Lower leg skin (tissue), 4 donors: ENCODE data around the gene TUBA8. TPM values are rescaled to one million over a fixed set of nuclear protein-coding genes. Genes with fewer than 3 reads are reported as not detected.
"Not testable (repeated sequence)": the region's sequence is repeated elsewhere in the genome, so short reads cannot be mapped to it uniquely, and the experiment has no call there.

ENCODE experiments used
- DNase-seq, 2 donors: peaks; one replicate each; pipeline ENCODE4 v3.0.0-alpha.2; 2019; ENCODE audit warnings: low spot score in 2 of 2
- H3K4me3 ChIP-seq: fragments of 200-600 bp; sonication (generic); 2 replicates; pipeline ENCODE4 v1.5.1; 2017; ENCODE audit warnings: mild to moderate bottlenecking, low read depth; ENCODE audit not compliant: poor library complexity, severe bottlenecking
- CTCF ChIP-seq, 3 donors: fragments of 450-650 bp; IDR thresholded peaks; one replicate each; pipeline ENCODE4 v1.5.1; 2016; ENCODE audit warnings: antibody characterized with exemption in 3 of 3, mild to moderate bottlenecking in 3 of 3, moderate library complexity in 2 of 3
- POLR2A ChIP-seq, 2 donors: fragments of 450-650 bp; IDR thresholded peaks; one replicate each; pipeline ENCODE4 v1.6.1; 2016 to 2017; ENCODE audit warnings: antibody characterized with exemption in 2 of 2, mild to moderate bottlenecking in 1 of 2, moderate library complexity in 1 of 2
- WGBS, 2 donors: methylation state at CpG; one replicate each; pipeline ENCODE4 v1.1.5; 2018; 5-methylcytosine and 5-hydroxymethylcytosine counted together
- intact Hi-C: fragments of 100-400 bp; cut with DNase I; formaldehyde crosslinking; loops from one replicate; pipeline ENCODE4 v1.15.0; 2023; ENCODE audit warnings: low total_unique reads
- total RNA-seq, 4 donors: library from RNA; depleted of rRNA; stranded (reverse); fragments of >200 nt; gene quantifications; one replicate each; pipeline ENCODE4 v1.1.0, GENCODE V29; 2016

The TUBA8 gene
- total RNA-seq, 4 donors from 2014 or later: 1.5 to 4.7 (median 2.9) TPM

- WGBS, 2 donors: 39 to 46% methylated on average over 2 of the region's 2 CpGs
- intact Hi-C loops: no loop called here
- TF ChIP-seq POLR2A (IDR thresholded peaks at IDR 0.05): no peak
- no peak for TF ChIP-seq CTCF (IDR thresholded peaks at IDR 0.05)
- no peak overlapping the region for H3K4me3 ChIP-seq
- peak in 1 of 2 donors; percentile 69 for DNase-seq
Observed at GRCh38 chr22:18133452-18133851, 22.8 kb downstream of the TUBA8 start.

- intact Hi-C loops: no loop called here
- DNase-seq: no peak
- 65 to 67% methylated on average over 21 of the region's 21 CpGs for WGBS, 2 donors
- no peak overlapping the region for H3K4me3 ChIP-seq
- TF ChIP-seq CTCF (IDR thresholded peaks at IDR 0.05) (no peak), POLR2A (IDR thresholded peaks at IDR 0.05) (no peak)
Observed at GRCh38 chr22:18136563-18137320, 26.1 kb downstream of the TUBA8 start.

- intact Hi-C loops, DNase-seq, H3K4me3 ChIP-seq: not testable (repeated sequence)
- WGBS, 2 donors: 97 to 99% methylated on average over 6 of the region's 6 CpGs
Observed at GRCh38 chr22:18141004-18141403, 30.4 kb downstream of the TUBA8 start.

- TF ChIP-seq POLR2A (IDR thresholded peaks at IDR 0.05) (no peak), CTCF (IDR thresholded peaks at IDR 0.05) (no peak)
- intact Hi-C loops: no loop called here
- no peak overlapping the region for H3K4me3 ChIP-seq
- no peak for DNase-seq
Observed at GRCh38 chr22:18144105-18144504, 33.5 kb downstream of the TUBA8 start.

GRCh38 chr22:18145676-18146388 lies 35.2 kb downstream of the TUBA8 start:
- no peak for DNase-seq
- intact Hi-C loops: no loop called here
- no peak overlapping the region for H3K4me3 ChIP-seq
- 92 to 93% methylated on average over 23 of the region's 23 CpGs for WGBS, 2 donors
- TF ChIP-seq CTCF (IDR thresholded peaks at IDR 0.05) (no peak), POLR2A (IDR thresholded peaks at IDR 0.05) (no peak)

- no peak for DNase-seq
- WGBS, 2 donors: 90 to 95% methylated on average over 3 of the region's 3 CpGs
- intact Hi-C loops: no loop called here
- TF ChIP-seq POLR2A (IDR thresholded peaks at IDR 0.05): no peak
- TF ChIP-seq CTCF (IDR thresholded peaks at IDR 0.05): no peak
- H3K4me3 ChIP-seq: no peak overlapping the region
Observed at GRCh38 chr22:18146389-18146753, 35.8 kb downstream of the TUBA8 start.
